Dermis microvascular lymphatic vessel endothelial cell (primary cell): ENCODE results near the gene TP73. TPM values are rescaled to one million over a fixed set of nuclear protein-coding genes. Genes with fewer than 3 reads are reported as not detected.

Experiments
- DNase-seq, 2 donors: peaks; one replicate each; pipeline versions ENCODE4 v3.0.0 to v3.0.0-alpha.2; 2010; ENCODE audit warnings: low read depth in 2 of 2
- total RNA-seq: library from RNA; depleted of rRNA; stranded (reverse); fragments of >200 nt; gene quantifications from 2 replicates; pipeline ENCODE4 v1.2.1, GENCODE V29; 2014

Gene TP73
- total RNA-seq, 1 donor from 2014 or later, result not detected

DNA sequence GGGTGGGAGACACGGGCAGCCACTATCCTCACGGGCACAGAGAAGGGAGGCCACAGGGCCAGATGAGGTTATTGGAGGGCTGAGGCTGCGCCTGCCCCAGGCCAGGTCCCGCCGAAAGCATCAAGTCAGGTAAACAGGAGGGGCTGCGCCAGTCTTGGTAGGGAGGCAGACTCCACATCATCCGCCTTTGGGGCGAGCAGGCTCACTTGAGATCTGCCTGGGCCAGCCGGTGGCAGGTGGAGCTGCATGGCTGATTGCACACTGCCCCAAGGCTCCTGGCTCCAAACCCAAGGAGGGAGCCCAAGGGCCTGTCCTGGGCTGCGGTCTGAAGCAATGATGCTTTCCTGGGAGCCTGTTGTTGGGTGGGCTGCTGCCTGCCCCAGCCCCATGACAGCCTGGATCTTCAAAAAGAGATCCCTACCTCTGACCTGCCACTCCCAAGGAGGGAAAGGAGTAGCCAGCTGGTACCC, 124.8 kb downstream of the TP73 start:
- DNase-seq, result no peak

DNA sequence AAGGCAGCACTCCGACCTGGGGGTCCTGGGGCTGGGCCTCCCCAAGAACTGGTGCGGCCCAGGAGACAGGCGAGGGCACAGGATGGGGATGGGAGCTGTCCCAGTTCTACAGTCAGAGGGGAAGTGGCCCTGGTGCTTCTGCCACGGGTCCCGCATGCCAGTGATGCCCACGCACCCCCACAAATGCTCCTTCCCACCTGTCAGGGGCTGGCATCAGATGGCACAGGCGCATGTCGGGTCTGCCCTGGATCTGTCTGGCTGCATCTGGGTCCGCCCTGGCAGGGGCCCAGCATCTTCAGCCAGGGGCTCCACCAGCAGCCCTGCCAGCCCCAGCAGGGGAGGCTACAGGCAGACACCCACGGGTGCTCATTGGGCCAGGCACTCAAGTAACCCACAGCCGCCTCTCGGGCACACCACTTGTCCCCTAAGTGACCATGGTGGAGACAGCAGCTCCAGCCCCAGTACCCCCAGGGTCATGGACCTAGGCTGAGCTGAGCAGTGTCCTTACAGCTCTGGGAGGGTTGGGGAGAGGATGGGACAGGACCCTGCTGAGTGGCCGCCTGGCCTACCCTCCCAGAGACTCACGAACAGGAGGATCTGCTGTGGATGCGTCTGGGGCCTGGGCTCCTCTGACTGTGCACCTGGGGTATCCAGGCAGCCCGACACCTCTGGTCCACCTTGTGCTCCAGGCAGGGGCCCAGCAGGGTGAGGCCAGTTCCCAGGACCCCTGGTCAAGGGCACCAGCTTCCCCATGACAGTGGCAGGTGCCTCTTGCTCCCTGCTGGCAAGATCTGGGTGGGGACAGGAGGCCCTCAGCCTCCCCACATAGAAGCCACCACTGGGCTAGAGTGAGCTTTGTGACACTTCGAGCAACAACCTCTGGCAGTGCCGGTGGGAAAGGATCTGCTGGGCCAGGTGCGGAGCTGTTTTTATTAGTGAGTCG, 125.6 kb downstream of the TP73 start:
- no peak for DNase-seq

- DNase-seq, result no peak
Measured at GRCh38 chr1:3778590-3779264, 126.4 kb downstream of the TP73 start.

- DNase-seq, result no peak
Measured at GRCh38 chr1:3779265-3779911, 127.1 kb downstream of the TP73 start.

GRCh38 chr1:3779912-3780416, 127.6 kb downstream of the TP73 start:
- DNase-seq, result no peak

- DNase-seq, result no peak
Measured at GRCh38 chr1:3780901-3781300, 128.6 kb downstream of the TP73 start.

DNA sequence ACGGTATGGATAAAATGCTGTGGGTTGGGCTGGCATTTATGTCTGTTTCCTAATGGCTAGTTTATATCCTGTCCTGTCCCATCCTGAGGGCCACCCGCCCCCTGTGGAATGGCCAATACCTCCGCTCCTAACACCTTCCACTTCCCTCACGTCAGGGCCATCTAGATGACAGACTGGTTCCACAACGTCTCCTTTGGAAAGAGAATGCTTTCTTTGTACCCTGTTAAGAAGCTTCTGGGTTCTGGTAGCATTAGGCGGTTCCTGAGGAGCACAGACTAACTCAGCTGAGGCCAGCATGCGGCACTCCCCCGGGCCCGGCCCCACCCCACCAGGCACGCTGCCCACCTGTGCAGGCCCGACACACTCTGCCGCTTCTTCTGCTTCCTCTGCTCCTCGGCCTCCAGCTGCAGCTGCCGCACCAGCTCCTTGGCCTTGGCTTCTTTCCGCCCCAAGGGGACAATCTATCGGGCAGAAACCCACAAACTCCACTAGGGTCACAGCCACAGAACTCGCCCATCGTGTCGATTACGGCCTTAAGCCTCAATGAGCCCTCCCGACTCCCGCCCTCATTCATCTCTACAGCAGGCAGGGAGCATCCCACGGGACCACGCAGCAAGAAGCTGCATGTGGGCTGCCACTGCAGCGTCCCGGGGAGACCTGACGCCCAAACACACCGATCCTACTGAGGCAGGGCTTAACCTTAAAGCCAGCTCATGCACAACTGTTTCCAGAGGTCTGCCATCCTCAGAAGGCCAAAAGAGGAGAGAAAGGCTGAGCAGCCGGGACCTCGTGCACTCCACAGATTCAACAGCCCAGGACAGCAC, 131.5 kb downstream of the TP73 start:
- no peak for DNase-seq

DNA sequence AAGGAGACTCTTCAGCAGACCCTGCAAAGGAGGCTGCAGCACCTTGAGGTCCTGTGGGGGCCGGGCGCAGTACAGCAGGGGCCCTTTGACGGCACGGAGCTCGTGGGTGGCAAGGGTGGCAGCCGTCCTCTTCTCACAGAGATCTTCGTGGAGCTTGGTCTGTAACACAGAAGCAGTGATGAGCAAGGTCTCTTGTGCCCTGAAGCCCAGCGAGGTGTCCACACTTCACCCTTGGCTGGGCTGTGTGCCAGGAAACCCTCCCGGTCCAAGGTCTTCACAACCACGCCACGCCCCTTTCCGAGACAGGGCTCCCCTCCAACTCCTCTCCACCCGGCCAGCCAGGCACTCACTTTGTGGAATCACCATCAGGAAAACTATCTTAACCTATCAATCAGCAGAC, 132.7 kb downstream of the TP73 start:
- no peak for DNase-seq

DNA sequence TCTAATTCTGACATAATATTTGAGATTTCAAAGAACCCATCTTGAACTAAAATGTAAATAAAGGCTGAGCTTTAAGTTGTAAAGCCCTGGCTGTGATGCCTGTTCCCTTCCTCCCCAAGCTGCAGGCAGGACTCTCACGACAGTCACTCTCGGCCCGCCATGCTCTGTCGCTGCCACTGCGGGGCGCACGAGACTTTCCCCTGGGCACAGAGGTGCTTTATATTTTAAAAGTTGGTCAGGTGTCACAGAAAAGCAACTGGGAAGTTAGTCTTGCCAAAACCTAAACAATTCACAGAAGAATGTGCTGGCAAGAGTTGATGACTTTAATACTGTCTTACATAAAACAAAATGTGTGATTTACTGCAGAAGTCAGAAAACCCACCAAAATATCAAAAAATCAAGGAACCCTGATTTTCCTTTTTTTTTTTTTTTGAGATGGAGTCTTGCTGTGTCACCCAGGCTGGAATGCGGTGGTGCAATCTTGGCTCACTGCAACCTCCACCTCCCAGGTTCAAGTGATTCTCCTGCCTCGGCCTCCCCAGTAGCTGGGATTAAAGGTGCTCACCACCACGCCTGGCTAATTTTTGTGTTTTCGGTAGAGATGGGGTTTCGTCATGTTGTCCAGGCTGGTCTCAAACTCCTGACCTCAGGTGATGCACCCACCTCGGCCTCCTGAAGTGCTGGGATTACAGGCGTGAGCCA, 133.3 kb downstream of the TP73 start:
- no peak for DNase-seq

Other genes starting within 250 kb of the TP73 start
- gene ARHGEF16, start 197.9 kb upstream of the TP73 start, total RNA-seq, result 0.39 and 0.76 TPM in 2 replicates
- 69.3 and 239 TPM in 2 replicates for gene MEGF6, start 41.0 kb upstream of the TP73 start, total RNA-seq
- 20.2 and 40.3 TPM in 2 replicates for gene TPRG1L, start 27.5 kb upstream of the TP73 start, total RNA-seq
- 16.2 and 22.4 TPM in 2 replicates for gene WRAP73, start 2.4 kb upstream of the TP73 start, total RNA-seq
- not detected in 2 replicates for gene CCDC27, start 99.9 kb downstream of the TP73 start, total RNA-seq
- gene SMIM1, start 120.2 kb downstream of the TP73 start, total RNA-seq, result 0.39 and 0.51 TPM in 2 replicates
- 20.2 and 24.5 TPM in 2 replicates for gene LRRC47, start 144.0 kb downstream of the TP73 start, total RNA-seq
- gene CEP104, start 204.7 kb downstream of the TP73 start, total RNA-seq, result 12.2 and 20.6 TPM in 2 replicates
- 11.2 and 11.4 TPM in 2 replicates for gene DFFB, start 205.0 kb downstream of the TP73 start, total RNA-seq
- 21.4 and 30.2 TPM in 2 replicates for gene C1orf174, start 247.8 kb downstream of the TP73 start, total RNA-seq